HL-60 (cell line): ENCODE data around the gene CDCA5.

Source experiments
- CTCF ChIP-seq: IDR thresholded peaks from one replicate; pipeline ENCODE4 v1.5.1; 2011; ENCODE audit warnings: low read length, control low read depth, inconsistent platforms; ENCODE audit not compliant: insufficient read depth
- GABPA ChIP-seq: IDR thresholded peaks from 2 replicates; pipeline ENCODE4 v1.6.1; 2012; ENCODE audit warnings: low read depth
- POLR2AphosphoS5 ChIP-seq: IDR thresholded peaks from 2 replicates; pipeline ENCODE4 v1.6.1; 2012; ENCODE audit warnings: low read depth

GRCh38 chr11:65112546-65113360 lies 28.9 kb upstream of the CDCA5 start:
- peak; percentile 67 for TF ChIP-seq CTCF
- peak; percentile 4; the same call in 1 of the 2 replicates for TF ChIP-seq POLR2AphosphoS5
- no peak for TF ChIP-seq GABPA
